SU-DHL-6 (cell line): ENCODE measurements around the gene CLIC4.

ENCODE experiments used
- CTCF ChIP-seq: fragments of 200-600 bp; sonication (generic); IDR thresholded peaks from one replicate; pipeline ENCODE4 v1.5.1; 2017; ENCODE audit warnings: antibody characterized with exemption, mild to moderate bottlenecking, low read length, moderate library complexity; ENCODE audit not compliant: insufficient read depth, poor library complexity, severe bottlenecking
- EZH2phosphoT487 ChIP-seq: fragments of 200-600 bp; sonication (generic), shearing (Covaris generic); conservative IDR thresholded peaks from 2 replicates; pipeline ENCODE4 v1.6.1; 2018; ENCODE audit warnings: mild to moderate bottlenecking, antibody characterized with exemption, low read length, moderate library complexity, mixed read lengths

- no peak for TF ChIP-seq CTCF
- no peak for TF ChIP-seq EZH2phosphoT487
Observed at GRCh38 chr1:24702511-24703293, 42.5 kb upstream of the CLIC4 start.
